Glomerular visceral epithelial cell (primary cell): ENCODE data around the gene MTAP.

Experiments
- DNase-seq: peaks from one replicate; pipeline ENCODE4 v3.0.0-alpha.2; 2016; ENCODE audit errors: extremely low spot score

The MTAP gene

GRCh38 chr9:21802418-21803000 is at the start of gene MTAP:
TSS of gene MTAP (plus strand) at chr9:21802636. CDS start at chr9:21802749, 113 bp downstream.
- DNase-seq, result peak; percentile 94

DNA sequence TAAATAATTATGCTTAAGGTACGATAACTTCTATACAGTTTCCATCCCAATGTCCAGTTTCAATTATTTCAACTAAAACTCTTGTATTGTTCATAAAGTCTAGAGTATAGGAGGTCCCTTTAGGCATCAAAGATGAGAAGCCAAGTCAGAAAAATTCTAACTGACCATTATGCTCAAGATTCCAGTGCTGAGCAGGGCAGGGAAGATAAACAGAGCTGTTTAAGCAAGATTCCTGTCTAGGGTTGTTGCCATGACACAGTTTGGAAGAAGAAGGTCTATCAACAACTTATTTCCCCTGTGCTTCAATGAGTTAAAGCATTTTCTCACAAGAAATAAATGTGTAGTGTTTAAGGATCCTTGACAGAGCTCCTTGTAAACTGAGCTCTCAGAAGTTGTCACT is 48.9 kb upstream of the MTAP start:
- DNase-seq, result no peak

DNA sequence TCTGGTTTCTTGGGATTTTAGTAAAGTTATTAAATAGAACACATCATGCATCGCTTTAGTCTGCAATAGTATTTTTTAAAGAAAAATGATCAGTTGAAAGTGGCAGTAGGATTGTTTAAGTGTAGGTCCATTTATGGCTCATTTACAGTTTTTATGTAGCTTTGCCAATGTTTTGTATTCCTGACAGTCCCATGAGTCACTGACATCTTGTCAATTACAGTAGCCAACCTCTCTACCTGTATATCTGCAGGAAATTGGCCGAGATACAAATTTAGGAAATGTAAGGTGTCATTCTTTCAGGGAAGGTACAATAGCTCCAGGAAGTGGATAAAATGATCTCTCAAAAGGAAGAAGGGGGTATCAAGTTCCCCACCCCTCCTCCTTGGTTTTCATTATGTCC is 47.7 kb upstream of the MTAP start:
- no peak for DNase-seq

DNA sequence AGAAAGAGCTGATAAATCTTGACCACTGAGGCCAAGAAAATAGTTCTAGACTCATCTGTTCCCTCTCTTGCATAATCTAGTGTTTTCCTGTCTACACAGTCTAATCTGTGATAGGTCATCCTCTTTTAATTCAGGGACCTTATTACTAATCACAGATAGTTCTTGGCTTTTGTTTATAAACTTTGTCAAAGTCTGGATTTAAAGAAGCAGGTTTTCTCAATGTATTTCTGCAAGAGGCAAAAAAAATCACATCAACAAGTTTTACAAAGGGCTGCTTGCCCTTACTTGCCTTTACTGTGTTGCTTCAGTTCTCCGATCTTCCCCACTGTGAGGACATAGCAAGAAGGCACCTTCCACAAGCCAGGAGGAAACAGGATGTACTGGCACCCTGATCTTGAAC is 43.9 kb upstream of the MTAP start:
- no peak for DNase-seq

- no peak for DNase-seq
Measured at GRCh38 chr9:21761309-21761901, 41.0 kb upstream of the MTAP start.

DNA sequence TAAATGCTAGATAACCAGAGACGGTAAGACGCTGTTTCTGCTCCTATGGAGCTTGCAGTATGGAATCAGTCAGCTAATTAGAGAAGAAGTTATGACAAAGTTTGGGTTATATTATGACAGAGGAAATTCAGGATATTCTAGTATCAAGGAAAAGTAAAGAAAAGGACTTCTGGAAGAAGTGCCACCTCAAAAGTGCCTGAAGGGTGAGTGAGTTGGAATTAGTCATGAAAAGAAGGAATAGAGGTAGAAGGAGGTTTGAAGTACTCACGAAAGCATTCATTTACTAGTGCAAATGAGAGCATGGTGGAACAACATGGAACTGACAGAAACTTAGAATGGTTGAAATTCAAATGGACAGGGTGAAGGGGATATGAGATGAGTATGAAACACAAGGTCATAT is 40.4 kb upstream of the MTAP start:
- DNase-seq, result no peak

DNA sequence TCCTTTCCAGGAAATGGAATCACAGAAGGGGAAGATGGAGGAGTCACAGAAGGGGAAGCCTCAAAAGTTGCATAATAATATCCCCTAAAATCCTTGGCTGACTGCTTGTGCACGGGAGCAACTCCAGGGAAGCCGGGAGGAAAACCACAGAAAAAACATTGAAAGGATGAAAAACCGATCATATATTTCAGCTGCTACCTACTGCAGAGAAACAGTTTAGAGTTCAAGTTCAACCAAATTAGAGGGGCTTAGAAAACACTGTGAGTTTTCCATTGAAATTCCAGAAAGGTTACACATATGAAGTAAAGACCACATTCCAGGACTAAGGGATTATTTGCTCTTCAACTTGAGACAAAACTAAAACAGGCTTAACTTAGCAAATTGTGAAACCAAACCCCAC is 37.6 kb upstream of the MTAP start:
- DNase-seq, result no peak

GRCh38 chr9:21766096-21766495 is 36.3 kb upstream of the MTAP start:
- DNase-seq, result no peak

DNA sequence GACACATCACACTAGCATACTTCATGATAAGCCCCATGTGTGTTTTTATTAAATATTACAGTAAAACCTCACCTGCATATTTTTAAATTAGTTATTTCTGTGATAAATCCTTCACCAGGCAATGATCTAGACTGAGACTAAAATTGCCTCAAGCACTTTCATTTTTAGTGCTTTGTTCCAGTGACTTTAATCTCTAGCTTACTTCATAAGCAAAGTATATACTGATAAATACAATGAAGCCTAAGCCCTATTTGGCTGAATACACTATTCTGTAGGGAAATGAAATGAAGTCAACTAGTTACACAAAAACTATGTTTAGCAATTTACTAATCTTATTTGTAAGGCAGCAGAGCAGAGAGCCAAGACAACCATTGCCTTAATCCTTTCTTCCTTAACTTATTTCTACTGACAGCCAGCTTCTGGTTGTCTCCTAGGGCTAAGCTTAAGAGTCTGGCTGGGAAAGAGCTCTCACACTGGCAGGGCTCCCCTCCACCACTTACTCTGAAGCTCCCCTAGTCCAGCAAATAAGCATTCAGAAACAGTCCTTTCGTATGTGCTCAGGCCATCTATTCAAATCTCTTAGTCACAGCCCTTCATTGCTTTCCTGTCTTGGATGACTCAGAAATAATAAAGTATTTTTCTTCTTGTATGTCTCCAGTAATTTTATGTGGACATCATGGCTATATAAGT is 31.4 kb upstream of the MTAP start:
- DNase-seq, result peak; percentile 47

- peak; percentile 33 for DNase-seq
Measured at GRCh38 chr9:21777701-21778100, 24.7 kb upstream of the MTAP start.

GRCh38 chr9:21778304-21778703 is 24.1 kb upstream of the MTAP start:
- DNase-seq, result no peak

DNA sequence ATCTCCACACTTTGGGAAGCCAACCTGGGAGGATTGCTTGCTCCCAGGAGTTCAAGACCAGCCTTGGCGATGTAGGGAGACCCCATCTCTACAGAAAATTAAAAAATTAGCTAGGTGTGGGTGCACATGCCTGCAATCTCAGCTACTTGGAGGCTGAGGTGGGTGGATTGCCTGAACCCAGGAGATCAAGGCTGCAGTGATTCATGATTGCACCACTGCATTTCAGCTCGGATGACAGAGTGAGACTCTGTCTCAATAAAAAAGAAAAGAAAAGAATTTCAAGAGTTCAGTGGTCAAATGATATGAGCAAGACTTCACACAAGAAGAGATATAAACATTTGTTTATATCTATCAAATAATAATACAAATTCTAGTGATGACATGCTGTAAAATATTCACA is 23.0 kb upstream of the MTAP start:
- DNase-seq, result no peak

DNA sequence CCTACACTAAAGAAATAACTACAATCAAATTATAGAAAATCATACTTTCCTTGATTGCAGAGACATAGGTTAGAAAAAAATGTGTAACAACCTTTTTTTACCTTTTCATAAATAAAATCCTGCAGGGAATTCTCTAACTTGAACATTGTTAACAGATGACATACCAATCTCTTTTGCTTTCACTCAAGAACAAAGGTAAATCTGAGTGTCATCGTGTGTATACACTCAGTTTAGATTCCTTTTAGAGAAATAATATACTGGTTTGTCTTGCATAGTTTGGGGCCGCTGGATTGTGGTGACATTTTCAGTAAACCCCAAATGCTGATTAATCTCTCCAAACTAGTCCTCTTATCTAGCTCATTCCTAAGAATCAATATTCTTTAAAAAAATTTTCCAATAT is 20.8 kb upstream of the MTAP start:
- DNase-seq, result no peak

- no peak for DNase-seq
Measured at GRCh38 chr9:21782205-21782604, 20.2 kb upstream of the MTAP start.

GRCh38 chr9:21788752-21789151 is 13.7 kb upstream of the MTAP start:
- DNase-seq, result no peak

- DNase-seq, result peak; percentile 86
Measured at GRCh38 chr9:21789541-21790037, 12.8 kb upstream of the MTAP start.

DNA sequence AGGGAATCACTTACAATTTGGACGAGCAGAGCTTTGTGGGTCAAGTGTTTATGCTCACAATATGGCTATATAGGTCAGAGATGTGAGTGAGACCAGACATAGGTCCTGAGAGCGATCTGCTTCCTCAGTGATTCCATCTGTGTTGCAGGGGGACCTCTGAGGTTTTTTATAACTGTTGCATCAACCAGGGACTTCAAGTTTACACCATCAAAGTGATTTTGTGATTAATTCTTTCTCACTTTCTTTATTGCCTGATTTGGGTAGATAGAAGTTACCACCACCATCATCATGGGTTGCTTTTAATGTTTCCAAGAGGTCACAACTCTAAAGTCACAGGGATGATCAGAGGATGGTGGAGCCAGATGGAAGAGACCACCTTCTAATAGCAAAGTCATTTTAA is 7.0 kb upstream of the MTAP start:
- no peak for DNase-seq

DNA sequence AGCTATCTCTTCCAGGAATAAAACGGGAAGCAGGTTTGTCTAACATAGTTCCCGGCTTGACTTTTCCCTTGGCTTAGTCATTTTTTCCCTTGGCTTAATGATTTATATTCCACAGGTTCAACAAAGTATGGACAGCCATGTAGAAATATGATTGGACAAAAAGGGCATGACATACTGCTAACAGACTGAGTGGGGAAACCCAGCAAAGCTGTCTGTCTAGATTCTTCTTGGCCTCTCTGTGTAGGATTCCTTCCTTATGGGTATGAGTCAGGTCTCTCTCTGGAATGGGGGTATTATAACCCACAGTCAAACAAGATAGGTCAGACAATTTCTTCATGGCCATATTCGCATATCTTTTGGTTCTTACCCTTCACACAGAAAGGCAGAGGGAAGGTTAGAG is 5.7 kb upstream of the MTAP start:
- DNase-seq, result peak; percentile 90

DNA sequence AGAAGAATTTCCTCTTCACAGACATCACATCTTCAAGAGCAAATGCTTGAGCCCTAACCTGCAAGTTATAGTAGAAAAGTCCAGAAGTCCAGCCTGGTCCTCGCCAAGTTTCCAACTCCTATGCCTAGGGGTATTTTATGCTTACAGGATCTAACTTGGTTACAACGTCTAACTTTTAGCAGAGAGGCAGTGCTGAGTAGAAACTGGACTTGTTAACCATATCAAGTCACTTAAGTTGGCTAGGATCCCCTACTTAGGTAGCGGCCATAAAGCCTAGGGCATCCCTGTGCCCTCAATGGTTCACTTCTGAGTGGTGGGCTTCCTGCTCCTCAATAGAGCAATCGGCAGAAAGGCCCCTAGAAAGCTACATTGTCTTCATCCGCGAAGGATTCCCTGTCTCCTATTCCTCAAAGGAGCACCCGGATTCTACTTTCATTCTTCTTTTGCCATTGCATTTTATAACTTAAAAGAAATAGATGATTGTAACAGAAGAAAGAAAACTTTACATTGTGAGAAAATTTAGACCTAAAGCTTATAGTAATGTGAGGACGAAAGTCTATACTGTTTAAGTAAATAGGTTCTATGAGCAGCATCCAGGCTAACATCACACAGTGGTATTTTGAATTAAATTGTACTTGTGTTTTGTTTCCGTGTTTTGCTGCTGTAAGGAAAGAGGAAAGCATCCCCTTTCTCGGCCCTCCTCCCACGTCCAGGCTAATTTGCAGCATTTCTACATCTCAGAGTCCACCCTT is 1.3 kb upstream of the MTAP start:
- DNase-seq, result no peak

DNA sequence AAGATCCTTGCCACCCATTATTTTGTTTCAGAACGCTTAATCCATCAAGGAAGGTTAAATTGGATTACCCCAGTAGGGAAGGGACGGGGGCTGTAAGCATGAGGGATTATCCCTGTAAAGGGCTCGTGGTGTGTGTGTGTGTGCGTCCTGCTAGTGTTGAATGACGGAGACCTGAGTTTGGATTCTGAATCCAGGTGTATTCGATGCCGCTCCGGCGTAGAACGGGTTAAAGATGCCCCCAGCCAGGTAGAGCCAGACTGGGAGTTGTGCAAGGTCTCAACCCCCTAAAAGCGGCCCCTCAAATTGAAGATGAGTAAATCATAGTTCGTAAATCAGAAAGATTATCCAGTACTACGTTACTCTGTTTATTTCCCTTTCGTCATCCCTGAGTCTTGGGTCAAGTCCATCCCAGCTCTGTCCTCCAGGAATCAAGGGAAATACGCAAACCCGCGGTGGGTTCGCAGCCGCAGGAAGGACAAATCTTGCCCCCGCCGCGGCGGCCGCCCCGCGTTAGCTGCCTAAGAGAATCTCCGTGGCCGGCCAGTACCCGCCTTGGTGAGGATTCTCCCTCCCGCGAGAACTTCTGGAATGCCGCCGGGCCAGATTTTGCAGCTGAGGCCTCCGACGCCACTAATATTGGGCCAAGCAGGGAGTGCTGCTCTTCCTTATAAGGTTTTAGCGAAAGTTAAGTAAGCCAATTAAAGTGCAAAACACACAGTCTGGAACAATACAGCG is 586 bp upstream of the MTAP start:
- DNase-seq, result peak; percentile 77

DNA sequence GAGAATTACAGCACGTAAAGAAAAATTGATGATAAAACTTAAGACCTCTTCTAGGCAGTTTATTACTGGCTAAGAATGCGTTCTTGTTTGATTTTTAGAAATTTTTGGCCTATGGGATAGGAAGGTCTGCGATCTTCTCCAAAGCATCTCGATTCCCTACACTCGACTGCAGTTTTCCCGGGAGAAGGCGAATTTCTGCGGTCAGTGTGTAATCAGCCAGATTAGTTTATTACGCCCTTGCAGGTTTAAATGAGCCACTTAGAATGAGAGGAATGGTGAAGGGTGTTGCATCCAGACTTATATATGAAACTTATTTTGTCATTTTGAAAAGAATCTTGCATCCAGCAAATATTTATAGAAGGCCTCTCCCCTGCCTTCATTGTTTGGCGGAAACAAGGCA is 1.2 kb downstream of the MTAP start:
- no peak for DNase-seq

DNA sequence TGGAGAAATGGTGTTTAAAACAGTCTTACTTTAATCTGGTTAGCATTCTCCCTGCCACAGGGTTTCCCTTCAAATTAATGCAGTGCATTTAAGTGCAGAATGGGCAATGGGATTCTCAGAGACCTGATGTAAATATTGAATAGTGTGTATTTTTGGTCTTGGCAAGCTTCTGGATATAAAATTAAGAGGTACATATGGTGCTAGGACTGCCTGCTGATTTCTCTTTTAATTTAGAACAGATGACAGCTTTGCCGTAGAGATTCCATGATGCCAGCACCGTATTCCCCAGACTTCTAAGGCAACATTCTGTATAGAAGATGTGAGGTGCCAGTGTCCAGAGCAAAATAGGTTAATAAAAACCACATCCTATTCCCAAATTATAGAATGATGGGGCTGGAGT is 1.9 kb downstream of the MTAP start:
- DNase-seq, result no peak
